ENCODE measurements around the gene MYO1E. TPM values are rescaled to one million over a fixed set of nuclear protein-coding genes. Genes with fewer than 3 reads are reported as not detected.

MYO1E gene
- total and polyA plus RNA-seq, 2 of the 8 experiments (the other 6 are each of a cell fraction or from before 2014, with no cell fraction given), result 19.6 to 142 TPM

GRCh38 chr15:59227021-59227420 is 145.7 kb downstream of the MYO1E start (continued):
- TF ChIP-seq ZNF274 (IDR thresholded peaks at IDR 0.05; ENCODE audit: borderline replicate concordance, extremely low read depth, low read length) (no peak), SAP30 (IDR thresholded peaks at IDR 0.05; ENCODE audit: insufficient read depth, insufficient replicate concordance, low read length) (no peak)
